ENCODE results near the gene FUT7.

- no peak for TF ChIP-seq CTCF (IDR thresholded peaks at IDR 0.05; ENCODE audit: insufficient read depth, low read length, poor library complexity, severe bottlenecking)
- TF ChIP-seq EZH2phosphoT487 (conservative IDR thresholded peaks at IDR 0.05; ENCODE audit: low read length), result no peak
Observed at GRCh38 chr9:137079401-137079787, 47.5 kb upstream of the FUT7 start.

Measured in SU-DHL-6 (cell line).